ENCODE measurements around the gene LRRC75A. TPM values are rescaled to one million over a fixed set of nuclear protein-coding genes. Genes with fewer than 3 reads are reported as not detected.

The LRRC75A gene
- total and polyA plus RNA-seq, 2 experiments from 2014 or later = 5.3 to 26.2 TPM

DNA sequence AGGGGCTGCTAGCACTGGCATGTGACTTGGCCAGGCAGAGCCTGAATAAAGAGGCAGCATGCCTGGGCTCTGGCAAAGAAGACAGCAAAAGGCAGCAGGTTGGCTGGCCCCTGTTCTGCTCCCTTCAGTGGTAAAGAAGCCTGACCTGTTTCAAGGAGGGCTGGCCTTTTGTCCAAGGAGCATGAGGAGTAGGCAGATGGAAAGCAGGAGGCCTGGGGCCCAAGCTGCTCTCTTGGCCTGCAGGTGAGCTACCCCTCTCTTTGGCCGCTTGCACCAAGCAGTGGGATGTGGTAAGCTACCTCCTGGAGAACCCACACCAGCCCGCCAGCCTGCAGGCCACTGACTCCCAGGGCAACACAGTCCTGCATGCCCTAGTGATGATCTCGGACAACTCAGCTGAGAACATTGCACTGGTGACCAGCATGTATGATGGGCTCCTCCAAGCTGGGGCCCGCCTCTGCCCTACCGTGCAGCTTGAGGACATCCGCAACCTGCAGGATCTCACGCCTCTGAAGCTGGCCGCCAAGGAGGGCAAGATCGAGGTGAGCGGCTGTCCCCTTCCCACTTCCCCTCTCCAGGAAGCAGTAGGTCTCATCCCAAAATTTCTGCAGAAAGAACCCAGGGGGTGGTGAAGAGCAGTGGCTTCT is 68.6 kb downstream of the LRRC75A start:
- Mint-ChIP-seq H3K9me3 (no peaks in the 10 kb centered on the region), H3K27ac (no peak overlapping the region), H3K27me3 (ENCODE audit: insufficient read depth, low read depth, poor library complexity) (peaks cover 4% of the 10 kb centered on the region), H3K4me1 (peaks cover 11% of the 10 kb centered on the region; the same call in 2 of the 3 replicates), H3K4me3 (no peak overlapping the region), H3K36me3 (ENCODE audit: low read depth) (no peaks in the 10 kb centered on the region)
- ATAC-seq = no peak
- no peaks in the 10 kb centered on the region for H3F3A ChIP-seq (replicated peaks; ENCODE audit: low read depth)
- no peak overlapping the region for H2AFZ ChIP-seq
- H4K20me1 ChIP-seq (replicated peaks; ENCODE audit: insufficient read depth) = no peaks in the 10 kb centered on the region
- no peaks in the 10 kb centered on the region for H3K4me1 ChIP-seq (ENCODE audit: insufficient read depth)
- H3K79me2 ChIP-seq (replicated peaks; ENCODE audit: insufficient read depth) = no peaks in the 10 kb centered on the region
- no peaks in the 10 kb centered on the region for H3K27me3 ChIP-seq (ENCODE audit: insufficient read depth)
- no peaks in the 10 kb centered on the region for H3K9me2 ChIP-seq (ENCODE audit: insufficient read depth)
- DNase-seq (ENCODE audit: low spot score) = no peak
- H3K4me2 ChIP-seq = no peak overlapping the region
- no peaks in the 10 kb centered on the region for H3K36me3 ChIP-seq (ENCODE audit: insufficient read depth)
- H3K27ac ChIP-seq (ENCODE audit: low read depth) = no peak overlapping the region
- H3K4me3 ChIP-seq = no peak overlapping the region
- TF ChIP-seq NANOG (IDR thresholded peaks at IDR 0.05; ENCODE audit: borderline replicate concordance) (no peak), JUNB (IDR thresholded peaks at IDR 0.05; ENCODE audit: unreplicated experiment) (no peak), CREB1 (CRISPR knock-in tag; IDR thresholded peaks at IDR 0.05; ENCODE audit: low read depth) (no peak), ZNF331 (CRISPR knock-in tag; IDR thresholded peaks at IDR 0.05; ENCODE audit: low read depth) (no peak), ZNF114 (CRISPR knock-in tag; IDR thresholded peaks at IDR 0.05) (no peak), ZNF462 (CRISPR knock-in tag; IDR thresholded peaks at IDR 0.05) (no peak), POLR2AphosphoS5 (IDR thresholded peaks at IDR 0.05; ENCODE audit: low read depth) (no peak), CTCF (conservative IDR thresholded peaks at IDR 0.05; ENCODE audit: low read depth in 2 of 2) (no peak), EZH2 (IDR thresholded peaks at IDR 0.05; ENCODE audit: low read depth, unreplicated experiment) (no peak), STAT1 (IDR thresholded peaks at IDR 0.05; ENCODE audit: unreplicated experiment) (no peak), EZH2phosphoT487 (IDR thresholded peaks at IDR 0.05; ENCODE audit: unreplicated experiment) (no peak)
- TF ChIP-seq, protein P1, sequence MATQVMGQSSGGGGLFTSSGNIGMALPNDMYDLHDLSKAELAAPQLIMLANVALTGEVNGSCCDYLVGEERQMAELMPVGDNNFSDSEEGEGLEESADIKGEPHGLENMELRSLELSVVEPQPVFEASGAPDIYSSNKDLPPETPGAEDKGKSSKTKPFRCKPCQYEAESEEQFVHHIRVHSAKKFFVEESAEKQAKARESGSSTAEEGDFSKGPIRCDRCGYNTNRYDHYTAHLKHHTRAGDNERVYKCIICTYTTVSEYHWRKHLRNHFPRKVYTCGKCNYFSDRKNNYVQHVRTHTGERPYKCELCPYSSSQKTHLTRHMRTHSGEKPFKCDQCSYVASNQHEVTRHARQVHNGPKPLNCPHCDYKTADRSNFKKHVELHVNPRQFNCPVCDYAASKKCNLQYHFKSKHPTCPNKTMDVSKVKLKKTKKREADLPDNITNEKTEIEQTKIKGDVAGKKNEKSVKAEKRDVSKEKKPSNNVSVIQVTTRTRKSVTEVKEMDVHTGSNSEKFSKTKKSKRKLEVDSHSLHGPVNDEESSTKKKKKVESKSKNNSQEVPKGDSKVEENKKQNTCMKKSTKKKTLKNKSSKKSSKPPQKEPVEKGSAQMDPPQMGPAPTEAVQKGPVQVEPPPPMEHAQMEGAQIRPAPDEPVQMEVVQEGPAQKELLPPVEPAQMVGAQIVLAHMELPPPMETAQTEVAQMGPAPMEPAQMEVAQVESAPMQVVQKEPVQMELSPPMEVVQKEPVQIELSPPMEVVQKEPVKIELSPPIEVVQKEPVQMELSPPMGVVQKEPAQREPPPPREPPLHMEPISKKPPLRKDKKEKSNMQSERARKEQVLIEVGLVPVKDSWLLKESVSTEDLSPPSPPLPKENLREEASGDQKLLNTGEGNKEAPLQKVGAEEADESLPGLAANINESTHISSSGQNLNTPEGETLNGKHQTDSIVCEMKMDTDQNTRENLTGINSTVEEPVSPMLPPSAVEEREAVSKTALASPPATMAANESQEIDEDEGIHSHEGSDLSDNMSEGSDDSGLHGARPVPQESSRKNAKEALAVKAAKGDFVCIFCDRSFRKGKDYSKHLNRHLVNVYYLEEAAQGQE (IDR thresholded peaks at IDR 0.05; ENCODE audit: unreplicated experiment) = no peak
- TF ChIP-seq, protein P2, sequence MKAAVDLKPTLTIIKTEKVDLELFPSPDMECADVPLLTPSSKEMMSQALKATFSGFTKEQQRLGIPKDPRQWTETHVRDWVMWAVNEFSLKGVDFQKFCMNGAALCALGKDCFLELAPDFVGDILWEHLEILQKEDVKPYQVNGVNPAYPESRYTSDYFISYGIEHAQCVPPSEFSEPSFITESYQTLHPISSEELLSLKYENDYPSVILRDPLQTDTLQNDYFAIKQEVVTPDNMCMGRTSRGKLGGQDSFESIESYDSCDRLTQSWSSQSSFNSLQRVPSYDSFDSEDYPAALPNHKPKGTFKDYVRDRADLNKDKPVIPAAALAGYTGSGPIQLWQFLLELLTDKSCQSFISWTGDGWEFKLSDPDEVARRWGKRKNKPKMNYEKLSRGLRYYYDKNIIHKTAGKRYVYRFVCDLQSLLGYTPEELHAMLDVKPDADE (IDR thresholded peaks at IDR 0.05) = no peak
